B cell (primary cell): ENCODE results near the gene BRIP1.

ENCODE experiments used
- EZH2 ChIP-seq: IDR thresholded peaks from 2 replicates; pipeline ENCODE4 v1.6.1; 2012; ENCODE audit warnings: borderline replicate concordance, low read depth, mild to moderate bottlenecking, moderate library complexity, low read length; ENCODE audit not compliant: insufficient read depth, poor library complexity, severe bottlenecking
- TF ChIP-seq, protein P1 (sequence below): fragments of 200-600 bp; IDR thresholded peaks from one replicate; pipeline ENCODE4 v1.8.0; 2022; ENCODE audit warnings: antibody characterized with exemption, mild to moderate bottlenecking

DNA sequence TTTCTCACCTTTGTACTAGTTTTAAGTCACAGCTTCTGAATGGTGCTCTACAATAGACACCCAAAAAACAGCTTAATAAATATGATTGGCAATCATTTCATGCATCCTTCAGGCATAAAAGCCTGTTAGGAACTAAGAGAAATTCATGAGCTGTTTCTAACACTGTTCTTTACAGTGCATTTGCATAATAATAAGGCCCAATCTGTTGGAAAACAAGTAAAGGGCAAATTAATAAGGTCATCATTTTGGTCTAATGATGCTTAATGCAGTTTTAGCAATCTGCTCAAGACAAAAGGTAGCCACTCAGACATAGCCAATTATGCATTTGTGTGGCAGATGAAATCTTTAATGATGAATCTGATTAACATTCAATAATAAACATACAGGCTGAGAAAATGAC is 216.8 kb downstream of the BRIP1 start:
- TF ChIP-seq, protein P1, sequence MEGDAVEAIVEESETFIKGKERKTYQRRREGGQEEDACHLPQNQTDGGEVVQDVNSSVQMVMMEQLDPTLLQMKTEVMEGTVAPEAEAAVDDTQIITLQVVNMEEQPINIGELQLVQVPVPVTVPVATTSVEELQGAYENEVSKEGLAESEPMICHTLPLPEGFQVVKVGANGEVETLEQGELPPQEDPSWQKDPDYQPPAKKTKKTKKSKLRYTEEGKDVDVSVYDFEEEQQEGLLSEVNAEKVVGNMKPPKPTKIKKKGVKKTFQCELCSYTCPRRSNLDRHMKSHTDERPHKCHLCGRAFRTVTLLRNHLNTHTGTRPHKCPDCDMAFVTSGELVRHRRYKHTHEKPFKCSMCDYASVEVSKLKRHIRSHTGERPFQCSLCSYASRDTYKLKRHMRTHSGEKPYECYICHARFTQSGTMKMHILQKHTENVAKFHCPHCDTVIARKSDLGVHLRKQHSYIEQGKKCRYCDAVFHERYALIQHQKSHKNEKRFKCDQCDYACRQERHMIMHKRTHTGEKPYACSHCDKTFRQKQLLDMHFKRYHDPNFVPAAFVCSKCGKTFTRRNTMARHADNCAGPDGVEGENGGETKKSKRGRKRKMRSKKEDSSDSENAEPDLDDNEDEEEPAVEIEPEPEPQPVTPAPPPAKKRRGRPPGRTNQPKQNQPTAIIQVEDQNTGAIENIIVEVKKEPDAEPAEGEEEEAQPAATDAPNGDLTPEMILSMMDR: no peak
- no peak for TF ChIP-seq EZH2
